Measurements from ENCODE around the gene TBC1D1. TPM values are rescaled to one million over a fixed set of nuclear protein-coding genes. Genes with fewer than 3 reads are reported as not detected.

The TBC1D1 gene
- total and polyA plus RNA-seq, 2 donors (not counting 3 experiments of a cell fraction or from before 2014, with no cell fraction given): 63.5 to 116 TPM

DNA sequence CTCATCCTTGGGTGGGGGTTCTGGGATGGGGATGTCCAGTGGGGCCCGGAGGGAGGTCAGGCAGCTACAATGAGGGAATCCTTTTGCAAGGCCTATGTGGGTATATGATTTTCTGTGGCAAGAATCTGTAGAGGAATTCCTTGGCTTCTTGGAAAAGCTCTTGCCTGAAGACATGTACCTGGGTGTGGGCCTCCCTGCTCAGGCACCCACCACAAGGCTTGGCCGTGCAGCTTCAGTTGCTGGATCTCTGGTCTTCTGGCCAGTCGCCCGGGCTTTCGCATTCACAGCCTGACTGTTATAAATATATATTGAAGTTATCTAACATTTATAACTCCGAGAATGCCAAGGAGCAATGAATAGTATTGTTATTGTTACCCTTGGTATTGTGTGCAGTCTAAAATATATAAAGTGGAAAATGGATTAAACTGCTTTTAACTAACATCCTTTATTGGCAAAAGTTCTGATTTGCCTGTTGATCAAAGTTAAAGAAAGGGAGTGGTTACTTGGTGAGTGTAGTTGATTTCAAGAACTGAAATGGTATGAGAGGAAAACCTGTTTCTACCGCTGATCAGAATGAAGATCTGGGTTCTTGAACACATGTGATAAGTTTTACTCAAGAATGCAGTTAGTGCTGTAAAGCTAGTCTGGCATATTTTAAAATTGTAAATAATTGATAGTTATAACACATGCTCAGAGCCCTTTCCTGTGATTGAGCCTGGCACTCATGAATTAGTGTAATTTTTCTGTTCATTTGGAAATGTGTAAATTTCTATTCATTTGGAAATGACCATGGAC lies 105.3 kb downstream of the TBC1D1 start:
- dilution Hi-C loops (cut with MboI; ENCODE audit: extremely low pct_ligation_motif_present, low sequenced_read_pairs): no loop called here
- Histone ChIP-seq H3K27me3 (ENCODE audit: control insufficient read depth in 2 of 2, insufficient read depth in 2 of 2, low read length in 2 of 2) (no peaks in the 10 kb centered on the region), H3K9me3 (replicated peaks; ENCODE audit: control insufficient read depth, insufficient read depth, low read length) (no peaks in the 10 kb centered on the region), H3K4me1 (ENCODE audit: control insufficient read depth, extremely low read depth, insufficient read depth, low read length) (no peaks in the 10 kb centered on the region), H3K9ac (replicated peaks; ENCODE audit: extremely low read depth, insufficient read depth, low read length) (no peak overlapping the region), H3K79me2 (ENCODE audit: control insufficient read depth, insufficient read depth, low read length) (peaks cover 3% of the 10 kb centered on the region), H3K9me1 (replicated peaks; ENCODE audit: control insufficient read depth, extremely low read depth, insufficient read depth, low read length) (no peaks in the 10 kb centered on the region), H3K4me3 (replicated peaks in 1 of 3; ENCODE audit: insufficient read depth in 1 of 3, low read depth in 1 of 3, low read length in 3 of 3) (no peak overlapping the region), H3K4me2 (ENCODE audit: insufficient read depth, low read length) (no peak overlapping the region), H3K27ac (ENCODE audit: insufficient read depth, low read depth, low read length) (no peak overlapping the region), H2AFZ (ENCODE audit: low read depth, low read length) (no peak overlapping the region), H3K36me3 (ENCODE audit: control insufficient read depth in 2 of 2, extremely low read depth in 1 of 2, insufficient read depth in 2 of 2, low read length in 2 of 2) (no peaks in the 10 kb centered on the region), H4K20me1 (replicated peaks; ENCODE audit: control insufficient read depth, extremely low read depth, insufficient read depth, low read length) (no peaks in the 10 kb centered on the region)
- CTCF ChIA-PET: no interaction called here
- FAIRE-seq: no peak
- intact Hi-C loops (cut with micrococcal nuclease): no loop called here
- DNase-seq (ENCODE audit: low read depth, low spot score): no peak
- no TSS peak for BruUV-seq (replicated peaks)
- TF ChIP-seq POLR2A (IDR thresholded peaks at IDR 0.05; ENCODE audit: low read depth, low read length): no peak
- TF ChIP-seq, protein P1, sequence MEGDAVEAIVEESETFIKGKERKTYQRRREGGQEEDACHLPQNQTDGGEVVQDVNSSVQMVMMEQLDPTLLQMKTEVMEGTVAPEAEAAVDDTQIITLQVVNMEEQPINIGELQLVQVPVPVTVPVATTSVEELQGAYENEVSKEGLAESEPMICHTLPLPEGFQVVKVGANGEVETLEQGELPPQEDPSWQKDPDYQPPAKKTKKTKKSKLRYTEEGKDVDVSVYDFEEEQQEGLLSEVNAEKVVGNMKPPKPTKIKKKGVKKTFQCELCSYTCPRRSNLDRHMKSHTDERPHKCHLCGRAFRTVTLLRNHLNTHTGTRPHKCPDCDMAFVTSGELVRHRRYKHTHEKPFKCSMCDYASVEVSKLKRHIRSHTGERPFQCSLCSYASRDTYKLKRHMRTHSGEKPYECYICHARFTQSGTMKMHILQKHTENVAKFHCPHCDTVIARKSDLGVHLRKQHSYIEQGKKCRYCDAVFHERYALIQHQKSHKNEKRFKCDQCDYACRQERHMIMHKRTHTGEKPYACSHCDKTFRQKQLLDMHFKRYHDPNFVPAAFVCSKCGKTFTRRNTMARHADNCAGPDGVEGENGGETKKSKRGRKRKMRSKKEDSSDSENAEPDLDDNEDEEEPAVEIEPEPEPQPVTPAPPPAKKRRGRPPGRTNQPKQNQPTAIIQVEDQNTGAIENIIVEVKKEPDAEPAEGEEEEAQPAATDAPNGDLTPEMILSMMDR (IDR thresholded peaks at IDR 0.05; ENCODE audit: extremely low read depth in 1 of 2, insufficient read depth in 1 of 2, low read depth in 1 of 2, low read length in 2 of 2): no peak
- POLR2A ChIA-PET: interaction anchor here (0.5 kb wide), 1 partner anchor 56 kb away, joined by 4 read pairs; no protein-coding TSS in a partner anchor

DNA sequence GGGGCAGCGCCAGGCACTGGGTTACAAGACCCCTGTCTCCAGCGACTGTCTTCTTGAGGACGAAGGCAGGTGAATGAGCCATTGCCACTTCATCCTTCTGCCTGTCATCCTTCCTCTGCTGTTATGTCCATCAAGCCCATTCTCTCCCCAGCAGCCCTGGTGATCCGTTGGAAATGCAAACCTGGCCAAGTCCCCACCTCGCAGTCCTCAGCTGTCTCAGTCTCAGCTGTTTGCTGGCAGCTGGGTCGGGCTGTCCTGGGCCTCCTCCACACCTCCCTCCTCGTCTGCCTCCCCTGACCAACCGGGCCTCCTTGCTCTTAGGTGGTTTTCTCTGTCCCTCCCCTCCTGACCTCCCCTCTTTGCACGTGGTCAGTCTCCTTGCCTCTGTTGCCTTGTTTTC lies 107.3 kb downstream of the TBC1D1 start:
- no peak for TF ChIP-seq JUN (IDR thresholded peaks at IDR 0.05; ENCODE audit: borderline replicate concordance, insufficient read depth, insufficient read length, low read depth)
- no peak for TF ChIP-seq MYC (IDR thresholded peaks at IDR 0.05; ENCODE audit: low read depth, low read length)
- TF ChIP-seq, protein P1 (IDR thresholded peaks at IDR 0.05; ENCODE audit: extremely low read depth in 1 of 2, insufficient read depth in 1 of 2, low read depth in 1 of 2, low read length in 2 of 2): no peak
- no peak for TF ChIP-seq POLR2A (IDR thresholded peaks at IDR 0.05; ENCODE audit: low read depth, low read length)
- TF ChIP-seq, protein P2, sequence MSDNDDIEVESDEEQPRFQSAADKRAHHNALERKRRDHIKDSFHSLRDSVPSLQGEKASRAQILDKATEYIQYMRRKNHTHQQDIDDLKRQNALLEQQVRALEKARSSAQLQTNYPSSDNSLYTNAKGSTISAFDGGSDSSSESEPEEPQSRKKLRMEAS (IDR thresholded peaks at IDR 0.05; ENCODE audit: insufficient read depth, insufficient read length): no peak
- no peak for TF ChIP-seq EZH2 (IDR thresholded peaks at IDR 0.05; ENCODE audit: borderline replicate concordance, low read depth, low read length, severe bottlenecking)
- TF ChIP-seq POLR2AphosphoS5 (IDR thresholded peaks at IDR 0.05; ENCODE audit: insufficient read depth, low read depth, low read length): no peak
- TF ChIP-seq GATA2 (IDR thresholded peaks at IDR 0.05; ENCODE audit: insufficient read depth, insufficient read length, low read depth, low read length): no peak
- no peak for TF ChIP-seq FOS (IDR thresholded peaks at IDR 0.05; ENCODE audit: borderline replicate concordance, insufficient read depth, low read length)
- H3K27ac ChIP-seq (ENCODE audit: insufficient read depth, low read depth, low read length): no peak overlapping the region

More for the DNA sequence above, 107.3 kb downstream of the TBC1D1 start:
- Histone ChIP-seq H3K4me3 (replicated peaks in 1 of 3; ENCODE audit: insufficient read depth in 1 of 3, low read depth in 1 of 3, low read length in 3 of 3) (no peak overlapping the region), H4K20me1 (replicated peaks; ENCODE audit: control insufficient read depth, extremely low read depth, insufficient read depth, low read length) (no peaks in the 10 kb centered on the region), H3K9ac (replicated peaks; ENCODE audit: extremely low read depth, insufficient read depth, low read length) (no peak overlapping the region), H3K36me3 (ENCODE audit: control insufficient read depth in 2 of 2, extremely low read depth in 1 of 2, insufficient read depth in 2 of 2, low read length in 2 of 2) (peaks cover 0 to 2% of the 10 kb centered on the region in 2 experiments), H3K4me1 (ENCODE audit: control insufficient read depth, extremely low read depth, insufficient read depth, low read length) (no peaks in the 10 kb centered on the region), H3K9me1 (replicated peaks; ENCODE audit: control insufficient read depth, extremely low read depth, insufficient read depth, low read length) (no peaks in the 10 kb centered on the region), H2AFZ (ENCODE audit: low read depth, low read length) (no peak overlapping the region), H3K4me2 (ENCODE audit: insufficient read depth, low read length) (no peak overlapping the region), H3K9me3 (replicated peaks; ENCODE audit: control insufficient read depth, insufficient read depth, low read length) (no peaks in the 10 kb centered on the region), H3K27me3 (ENCODE audit: control insufficient read depth in 2 of 2, insufficient read depth in 2 of 2, low read length in 2 of 2) (no peaks in the 10 kb centered on the region), H3K79me2 (ENCODE audit: control insufficient read depth, insufficient read depth, low read length) (peaks cover 3% of the 10 kb centered on the region)
- intact Hi-C loops (cut with micrococcal nuclease): no loop called here
- DNase-seq (ENCODE audit: low read depth, low spot score) (no peak), FAIRE-seq (no peak)
- ChIA-PET CTCF (no interaction called here), POLR2A (no interaction called here)
- dilution Hi-C loops (cut with MboI; ENCODE audit: extremely low pct_ligation_motif_present, low sequenced_read_pairs): no loop called here
- BruUV-seq (replicated peaks): no TSS peak

All from endothelial cell of umbilical vein (primary cell).